Embryonic facial prominence (tissue), 1 donor: Measurements from ENCODE around the gene KIF6.
"Not testable (repeated sequence)": the region's sequence is repeated elsewhere in the genome, so short reads cannot be mapped to it uniquely, and the experiment has no call there.

Experiments
- DNase-seq: peaks from one replicate; pipeline ENCODE4 v3.0.0-alpha.2; 2016; ENCODE audit errors: extremely low spot score

The KIF6 gene

GRCh38 chr6:39502362-39502955 lies 222.7 kb downstream of the KIF6 start:
- DNase-seq: not testable (repeated sequence)

GRCh38 chr6:39499053-39499452 lies 226.2 kb downstream of the KIF6 start:
- no peak for DNase-seq

- DNase-seq: no peak
Measured at GRCh38 chr6:39498096-39498495, 227.1 kb downstream of the KIF6 start.

DNA sequence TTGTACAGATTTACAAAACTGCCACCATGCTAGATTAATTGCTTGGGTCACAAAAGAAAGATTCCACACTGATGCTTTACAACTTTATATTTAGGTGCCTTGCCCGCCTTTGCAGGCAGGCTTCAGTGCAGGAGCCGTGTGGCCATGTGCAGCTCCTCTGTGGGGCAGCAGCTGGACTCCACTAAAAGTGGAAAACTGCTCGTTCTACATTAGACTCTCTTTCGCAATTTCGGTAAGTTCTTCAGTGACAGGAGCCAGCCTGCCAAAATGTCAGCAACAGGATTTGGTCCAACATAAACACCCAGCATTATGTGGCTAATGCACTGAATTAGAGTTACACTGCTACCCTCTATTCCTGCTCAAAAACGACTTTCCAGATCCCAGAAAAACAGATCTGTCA lies 228.3 kb downstream of the KIF6 start:
- no peak for DNase-seq

- no peak for DNase-seq
Measured at GRCh38 chr6:39496456-39496855, 228.8 kb downstream of the KIF6 start.

DNA sequence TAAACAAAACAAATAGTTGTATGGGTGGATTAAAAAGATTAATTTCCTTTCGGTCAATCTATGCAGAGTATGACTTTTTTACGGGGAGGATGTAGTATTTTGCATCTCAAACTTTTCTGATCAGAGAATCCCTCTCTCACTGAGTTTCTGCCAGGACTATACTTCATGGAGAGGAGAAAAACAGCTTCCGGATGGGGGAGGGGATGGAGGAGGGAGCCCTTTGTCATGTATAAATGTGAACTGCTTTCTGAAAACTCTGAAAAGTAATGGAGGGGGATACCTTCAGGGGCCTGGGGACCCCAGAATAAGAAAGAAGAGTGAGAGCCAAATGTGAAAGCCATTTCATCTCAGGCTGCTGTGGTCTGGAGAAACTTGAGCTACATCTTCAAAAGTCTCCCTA lies 229.6 kb downstream of the KIF6 start:
- no peak for DNase-seq

DNA sequence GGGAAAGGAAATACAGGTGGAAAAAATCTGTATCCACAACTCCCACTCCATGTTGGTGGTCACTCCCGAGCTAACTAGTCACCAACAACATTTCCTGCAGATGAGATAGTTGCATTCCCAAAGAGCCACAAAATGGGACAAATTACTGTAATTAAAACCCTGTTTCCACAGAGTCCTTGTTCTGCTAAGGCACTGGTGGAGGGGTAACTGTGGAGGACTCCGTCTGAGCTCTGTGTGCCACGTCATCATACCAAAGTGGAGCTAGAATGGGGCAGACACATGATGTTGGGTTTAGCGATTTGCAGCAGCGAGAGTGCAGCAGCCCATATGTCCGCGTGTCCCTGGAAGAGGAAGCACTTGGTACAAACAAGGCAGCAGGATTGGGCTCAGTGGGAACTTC lies 230.2 kb downstream of the KIF6 start:
- DNase-seq: no peak

GRCh38 chr6:39493777-39494176 lies 231.4 kb downstream of the KIF6 start:
- no peak for DNase-seq

DNA sequence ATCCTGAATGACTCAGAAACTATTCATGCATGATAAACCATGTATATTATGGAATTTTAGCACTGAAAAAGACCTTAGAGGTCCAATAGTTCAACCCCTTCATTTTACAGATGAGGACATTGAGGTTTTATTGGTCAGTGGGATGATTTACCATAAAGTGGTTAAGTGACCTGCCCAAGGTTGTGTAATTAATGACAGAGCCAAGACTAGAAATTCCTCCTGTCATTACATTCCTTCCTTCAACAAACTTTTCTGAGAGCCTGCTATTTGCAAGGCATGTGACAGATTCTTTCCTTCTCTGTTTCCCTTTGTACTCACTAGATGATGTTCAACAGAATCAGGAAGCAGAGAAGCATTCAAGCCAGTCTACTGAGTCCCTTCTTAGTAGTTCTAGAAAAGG lies 232.0 kb downstream of the KIF6 start:
- no peak for DNase-seq

DNA sequence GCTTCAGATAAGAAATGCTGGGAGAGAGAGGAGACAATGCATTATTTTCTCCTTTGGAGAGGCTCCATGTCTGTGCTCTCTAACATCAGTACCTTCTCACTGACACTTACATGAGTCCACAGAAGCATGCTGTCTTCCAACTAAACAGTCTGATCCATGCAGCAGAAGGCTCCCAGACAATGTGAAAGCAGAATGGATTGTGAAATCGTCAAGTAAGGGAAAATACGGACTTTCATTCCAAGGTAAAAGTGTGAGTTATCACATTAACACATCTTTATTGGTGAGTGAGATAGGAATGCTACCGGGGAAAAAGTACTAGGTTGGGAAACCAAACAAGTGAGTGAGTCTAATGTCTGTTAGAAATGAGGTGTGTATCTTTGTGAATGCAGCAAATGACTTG lies 235.1 kb downstream of the KIF6 start:
- no peak for DNase-seq

GRCh38 chr6:39488255-39488879 lies 236.8 kb downstream of the KIF6 start:
- no peak for DNase-seq

DNA sequence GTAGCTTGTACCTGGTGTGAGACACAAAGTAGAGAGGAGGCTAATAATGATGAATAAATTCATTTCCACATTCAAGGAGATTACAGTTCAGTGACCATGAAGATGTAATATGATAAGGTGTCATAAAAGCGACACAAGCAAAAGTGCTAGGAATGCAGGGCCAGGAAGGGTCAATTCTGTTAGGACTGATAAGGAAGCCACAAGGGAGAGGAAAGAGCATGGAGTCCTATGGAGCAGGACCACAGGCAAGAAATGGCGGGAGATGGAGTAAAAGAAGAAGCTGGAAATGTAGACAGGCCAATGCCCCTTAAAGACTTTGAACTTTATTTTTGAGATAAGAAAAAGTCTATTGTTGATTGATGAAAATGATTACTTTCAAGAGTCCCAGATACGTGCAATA lies 240.9 kb downstream of the KIF6 start:
- DNase-seq: no peak

GRCh38 chr6:39479819-39480218 lies 245.4 kb downstream of the KIF6 start:
- DNase-seq: not testable (repeated sequence)

DNA sequence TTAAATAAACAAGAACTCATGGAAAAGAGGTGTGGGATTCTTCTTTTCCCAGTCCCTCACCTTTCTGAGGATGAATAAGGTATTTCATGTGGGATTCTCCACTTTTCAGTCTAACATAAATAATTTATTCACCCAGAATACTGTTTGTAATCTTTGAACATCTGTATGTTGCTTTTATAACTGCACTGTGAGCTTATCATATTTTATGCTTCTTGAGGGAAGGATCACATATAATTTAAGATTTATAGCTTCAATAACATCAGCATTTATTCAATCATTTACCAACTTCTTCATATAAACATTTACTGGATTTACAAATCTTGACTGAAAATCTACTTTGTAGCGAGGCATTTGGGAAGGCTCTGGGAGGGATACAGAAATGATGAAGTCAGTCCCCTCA lies 248.5 kb downstream of the KIF6 start:
- no peak for DNase-seq

DNA sequence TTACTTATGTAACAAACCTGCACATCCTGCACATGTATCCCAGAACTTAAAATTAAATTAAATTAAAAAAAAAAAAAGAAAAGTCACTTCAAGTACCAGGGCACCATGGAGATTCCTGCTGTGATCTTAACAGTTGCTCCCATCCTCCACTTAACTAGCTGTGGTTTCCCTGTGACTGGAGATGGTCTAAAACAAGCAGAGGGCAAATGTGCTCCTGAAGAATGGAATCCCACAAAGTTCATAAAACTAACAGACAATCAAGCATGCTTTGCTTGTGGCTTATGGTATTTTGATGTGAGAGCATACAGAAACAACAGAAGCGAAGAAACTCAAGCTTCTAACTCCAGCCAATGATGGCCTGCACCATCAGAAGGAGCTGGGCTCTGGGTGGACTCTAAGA lies 249.1 kb downstream of the KIF6 start:
- no peak for DNase-seq

DNA sequence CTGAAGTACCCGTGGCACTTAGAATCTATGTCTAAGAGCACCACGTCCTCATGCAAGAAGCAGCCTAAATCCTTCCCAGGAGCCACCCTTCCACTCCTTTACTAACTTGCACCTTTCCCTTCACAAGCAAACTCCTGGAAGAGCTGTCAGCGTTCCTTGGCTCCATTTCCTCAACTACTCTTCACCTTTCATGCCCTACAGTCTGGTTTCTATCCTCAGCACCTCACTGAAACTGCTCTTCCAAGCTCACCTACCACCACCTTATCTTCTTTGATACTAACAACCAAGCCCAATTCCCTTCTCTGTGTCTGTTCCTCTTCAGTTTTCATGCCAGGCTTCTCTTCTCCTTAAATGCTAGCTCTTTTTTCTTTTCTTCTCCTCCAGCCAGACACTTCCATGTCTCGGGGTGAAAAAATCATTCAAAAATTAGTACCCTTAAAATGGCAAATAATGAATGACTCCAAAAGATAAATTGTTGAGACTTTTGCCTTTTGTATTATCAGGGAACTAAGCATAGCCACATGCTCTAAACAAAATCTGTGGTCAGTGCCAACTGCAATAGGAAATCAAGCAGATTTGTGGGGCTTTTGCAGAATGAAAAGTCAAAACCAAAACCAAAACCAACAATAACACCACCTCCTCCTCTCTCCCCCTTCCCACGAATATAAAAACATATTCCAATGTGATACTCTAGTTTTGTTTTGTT lies 253.1 kb downstream of the KIF6 start:
- DNase-seq: no peak

DNA sequence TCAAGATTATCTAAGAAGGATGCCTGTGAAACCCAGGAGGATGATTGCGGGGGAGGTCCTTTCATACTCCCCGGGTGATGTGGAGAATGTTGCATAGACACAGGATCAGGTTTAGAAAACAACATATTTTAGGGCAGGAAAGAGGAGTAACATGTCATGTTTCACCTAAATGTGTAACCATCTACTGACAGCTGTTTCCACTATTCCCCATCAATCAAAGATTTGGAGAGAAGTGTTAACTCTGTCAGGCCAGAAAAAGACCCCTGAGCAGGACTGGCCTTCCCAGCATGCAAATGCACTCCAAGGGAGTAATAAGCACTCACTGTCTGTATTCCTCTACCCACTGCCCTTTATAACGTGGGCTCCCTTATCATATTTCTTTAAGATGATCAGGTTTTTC lies 254.7 kb downstream of the KIF6 start:
- DNase-seq: no peak

- DNase-seq: no peak
Measured at GRCh38 chr6:39468385-39468784, 256.8 kb downstream of the KIF6 start.

- DNase-seq: no peak
Measured at GRCh38 chr6:39466631-39467030, 258.6 kb downstream of the KIF6 start.

DNA sequence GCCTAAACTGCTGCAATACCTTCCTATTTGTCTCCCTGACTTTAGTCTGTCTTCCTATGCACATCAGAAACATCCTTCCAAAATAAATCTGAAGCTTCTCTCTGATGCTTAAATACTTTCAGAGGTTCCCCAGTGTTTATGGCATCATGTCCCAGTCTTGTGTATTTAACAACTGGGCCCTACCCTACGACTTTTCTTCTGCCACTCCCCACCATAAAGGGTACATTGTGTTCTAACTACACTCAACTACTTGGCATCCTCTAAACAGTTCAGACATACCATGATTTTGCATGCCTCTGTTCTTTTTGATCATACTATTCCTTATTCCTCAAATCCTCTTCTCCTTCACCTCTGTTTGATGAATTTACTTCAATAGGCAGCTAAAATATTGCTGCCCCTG lies 259.7 kb downstream of the KIF6 start:
- DNase-seq: no peak

- DNase-seq: no peak
Measured at GRCh38 chr6:39464067-39464466, 261.1 kb downstream of the KIF6 start.

GRCh38 chr6:39453956-39454524 lies 271.2 kb downstream of the KIF6 start:
- no peak for DNase-seq

DNA sequence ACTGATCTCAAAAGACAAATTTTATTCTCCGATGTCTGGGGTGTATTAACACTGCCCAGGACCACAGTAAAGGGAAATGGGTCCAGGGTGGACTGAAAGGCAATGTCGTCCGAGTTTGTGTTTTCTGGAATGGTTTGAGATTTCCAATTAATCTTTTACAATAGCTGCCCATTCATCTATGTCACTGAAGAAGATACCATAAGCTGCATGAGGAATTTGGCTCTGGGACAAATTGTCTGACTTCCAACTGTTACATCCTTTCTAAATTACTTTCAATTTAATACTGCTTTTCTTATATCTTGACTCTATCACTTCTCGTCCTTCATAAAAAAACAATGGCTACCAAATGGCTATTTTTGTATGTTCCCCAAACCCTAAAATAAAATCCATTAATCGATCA lies 272.0 kb downstream of the KIF6 start:
- no peak for DNase-seq
